GM15510 (cell line): ENCODE measurements around the gene SYNE2.

Experiments used
- POLR2A ChIP-seq: IDR thresholded peaks from 3 replicates; pipeline ENCODE4 v1.6.1; 2011; ENCODE audit warnings: borderline replicate concordance; ENCODE audit not compliant: insufficient read length; ENCODE audit errors: extremely low read depth

The SYNE2 gene

GRCh38 chr14:64061706-64062105, 208.9 kb downstream of the SYNE2 start:
- no peak for TF ChIP-seq POLR2A

GRCh38 chr14:64062381-64063115, 209.7 kb downstream of the SYNE2 start:
- TF ChIP-seq POLR2A, result no peak

GRCh38 chr14:64064447-64064846, 211.6 kb downstream of the SYNE2 start:
- TF ChIP-seq POLR2A, result no peak

GRCh38 chr14:64069634-64070359, 217.0 kb downstream of the SYNE2 start:
- no peak for TF ChIP-seq POLR2A

GRCh38 chr14:64074961-64075612, 222.3 kb downstream of the SYNE2 start:
- TF ChIP-seq POLR2A, result no peak

GRCh38 chr14:64075613-64076005, 222.8 kb downstream of the SYNE2 start:
- TF ChIP-seq POLR2A, result no peak

GRCh38 chr14:64080452-64080851, 227.6 kb downstream of the SYNE2 start:
- TF ChIP-seq POLR2A, result no peak

GRCh38 chr14:64081174-64081746, 228.5 kb downstream of the SYNE2 start:
- no peak for TF ChIP-seq POLR2A

- no peak for TF ChIP-seq POLR2A
These were observed 230.0 kb downstream of the SYNE2 start for GRCh38 chr14:64082837-64083236.

GRCh38 chr14:64088647-64088964, 235.8 kb downstream of the SYNE2 start:
- TF ChIP-seq POLR2A, result no peak

GRCh38 chr14:64089920-64090319, 237.1 kb downstream of the SYNE2 start:
- TF ChIP-seq POLR2A, result no peak

GRCh38 chr14:64091217-64091616, 238.4 kb downstream of the SYNE2 start:
- no peak for TF ChIP-seq POLR2A

GRCh38 chr14:64092338-64092737, 239.5 kb downstream of the SYNE2 start:
- TF ChIP-seq POLR2A, result no peak

GRCh38 chr14:64092940-64093339, 240.1 kb downstream of the SYNE2 start:
- TF ChIP-seq POLR2A, result no peak

GRCh38 chr14:64095620-64096019, 242.8 kb downstream of the SYNE2 start:
- no peak for TF ChIP-seq POLR2A
